ENCODE results near the gene EXOSC5. TPM values are rescaled to one million over a fixed set of nuclear protein-coding genes. Genes with fewer than 3 reads are reported as not detected.
A peak's percentile ranks its signal among the peaks of the same experiment; 100 is the strongest.

The EXOSC5 gene
- total and polyA plus RNA-seq, 9 of the 15 experiments (the other 6 are each of a cell fraction or from before 2014, with no cell fraction given), result 10.9 to 75.5 (median 37.8) TPM

GRCh38 chr19:41352279-41352608 lies 44.9 kb downstream of the EXOSC5 start (continued):
- TF ChIP-seq AFF4 (CRISPR knock-in tag; IDR thresholded peaks at IDR 0.05) (0 out of 2 replicates have a peak, but pooled peaks have one; percentile 8), E2F6 (IDR thresholded peaks at IDR 0.05; ENCODE audit: borderline replicate concordance in 1 of 2, extremely low read depth in 1 of 2, insufficient read depth in 1 of 2, insufficient read length in 1 of 2, low read depth in 1 of 2, low read length in 1 of 2, poor library complexity in 1 of 2, severe bottlenecking in 1 of 2) (no peak), NCOA2 (IDR thresholded peaks at IDR 0.05; ENCODE audit: partially characterized antibody in 2 of 2) (no peak), GTF2E2 (tag; IDR thresholded peaks at IDR 0.05) (no peak), ZBTB2 (IDR thresholded peaks at IDR 0.05) (peak; percentile 30; the same call in 1 of the 2 replicates), FOXJ2 (tag; IDR thresholded peaks at IDR 0.05) (no peak), TAF9B (IDR thresholded peaks at IDR 0.05; ENCODE audit: partially characterized antibody) (no peak), BCOR (IDR thresholded peaks at IDR 0.05) (no peak), SP2 (IDR thresholded peaks at IDR 0.05; ENCODE audit: extremely low read depth, low read depth, low read length, poor library complexity, severe bottlenecking) (no peak), CBX1 (IDR thresholded peaks at IDR 0.05; ENCODE audit: low read depth) (no peak), ID3 (CRISPR knock-in tag; IDR thresholded peaks at IDR 0.05) (no peak), ID3 (tag; IDR thresholded peaks at IDR 0.05) (no peak), PHF8 (IDR thresholded peaks at IDR 0.05; ENCODE audit: borderline replicate concordance, low read length) (no peak), ZKSCAN1 (IDR thresholded peaks at IDR 0.05; ENCODE audit: low read depth, low read length) (no peak), RFX5 (IDR thresholded peaks at IDR 0.05; ENCODE audit: low read depth, low read length) (no peak), ZNF785 (CRISPR knock-in tag; IDR thresholded peaks at IDR 0.05) (no peak), CHAMP1 (IDR thresholded peaks at IDR 0.05) (no peak), SIN3B (IDR thresholded peaks at IDR 0.05; ENCODE audit: low read depth) (no peak), IRF1 (CRISPR knock-in tag; IDR thresholded peaks at IDR 0.05; ENCODE audit: borderline replicate concordance) (no peak)
